ENCODE results near the gene SLC2A4.
"Not testable (repeated sequence)": the region's sequence is repeated elsewhere in the genome, so short reads cannot be mapped to it uniquely, and the experiment has no call there.

SLC2A4 gene

GRCh38 chr17:7281074-7281952 is at the start of gene SLC2A4:
TSS of gene SLC2A4 (plus strand) at chr17:7281718. CDS start at chr17:7281935, 217 bp downstream.
- DNase-seq = peak; percentile 48

- DNase-seq = no peak
These were observed 49.4 kb upstream of the SLC2A4 start for GRCh38 chr17:7232114-7232513.

GRCh38 chr17:7233701-7234082 is 47.8 kb upstream of the SLC2A4 start:
- DNase-seq = no peak

- DNase-seq = peak; percentile 90
These were observed 47.2 kb upstream of the SLC2A4 start, which contains the start of gene DVL2 for GRCh38 chr17:7234083-7234951. TSS of gene DVL2 (minus strand) at chr17:7234517. CDS start at chr17:7234262, 255 bp downstream.

- DNase-seq = no peak
These were observed 45.5 kb upstream of the SLC2A4 start for GRCh38 chr17:7235693-7236665.

- DNase-seq = no peak
These were observed 44.7 kb upstream of the SLC2A4 start for GRCh38 chr17:7236808-7237207.

- no peak for DNase-seq
These were observed 44.2 kb upstream of the SLC2A4 start for GRCh38 chr17:7237266-7237760.

GRCh38 chr17:7237761-7238419 is 43.6 kb upstream of the SLC2A4 start:
- DNase-seq = no peak

- DNase-seq = no peak
These were observed 43.0 kb upstream of the SLC2A4 start for GRCh38 chr17:7238420-7239090.

GRCh38 chr17:7239091-7240027 is 42.2 kb upstream of the SLC2A4 start, which contains the start of gene PHF23:
TSS of gene PHF23 (minus strand) at chr17:7239457. CDS start at chr17:7239279, 178 bp downstream.
- DNase-seq = peak; percentile 99

GRCh38 chr17:7240375-7240774 is 41.1 kb upstream of the SLC2A4 start:
- no peak for DNase-seq

- DNase-seq = no peak
These were observed 40.3 kb upstream of the SLC2A4 start for GRCh38 chr17:7241090-7241733.

- peak; percentile 80 for DNase-seq
These were observed 39.5 kb upstream of the SLC2A4 start, which contains the start of gene GABARAP for GRCh38 chr17:7241783-7242716. TSS of gene GABARAP (minus strand) at chr17:7242449. CDS start at chr17:7242330, 119 bp downstream.

GRCh38 chr17:7242717-7243452 is 38.6 kb upstream of the SLC2A4 start:
- peak; percentile 92 for DNase-seq

- no peak for DNase-seq
These were observed 38.1 kb upstream of the SLC2A4 start for GRCh38 chr17:7243453-7243729.

GRCh38 chr17:7243838-7244237 is 37.7 kb upstream of the SLC2A4 start:
- not testable (repeated sequence) for DNase-seq

GRCh38 chr17:7246779-7247178 is 34.7 kb upstream of the SLC2A4 start:
- no peak for DNase-seq

All from NCI-H1694 treated with DMSO at 0.1 percent for 48 hours (cell line).